OCI-LY1 (cell line): ENCODE measurements around the gene USP13.

Source experiments
- CTCF ChIP-seq: fragments of 200-600 bp; sonication (generic), shearing (Covaris generic); IDR thresholded peaks from 2 replicates; pipeline ENCODE4 v1.5.1; 2017; ENCODE audit warnings: mild to moderate bottlenecking, antibody characterized with exemption, low read length, moderate library complexity, mixed read lengths
- EZH2 ChIP-seq: fragments of 200-600 bp; sonication (generic), shearing (Covaris generic); IDR thresholded peaks from 2 replicates; pipeline ENCODE4 v1.8.0; 2017; ENCODE audit warnings: borderline replicate concordance, mixed run types, mild to moderate bottlenecking, antibody characterized with exemption, low read length, moderate library complexity, mixed read lengths

DNA sequence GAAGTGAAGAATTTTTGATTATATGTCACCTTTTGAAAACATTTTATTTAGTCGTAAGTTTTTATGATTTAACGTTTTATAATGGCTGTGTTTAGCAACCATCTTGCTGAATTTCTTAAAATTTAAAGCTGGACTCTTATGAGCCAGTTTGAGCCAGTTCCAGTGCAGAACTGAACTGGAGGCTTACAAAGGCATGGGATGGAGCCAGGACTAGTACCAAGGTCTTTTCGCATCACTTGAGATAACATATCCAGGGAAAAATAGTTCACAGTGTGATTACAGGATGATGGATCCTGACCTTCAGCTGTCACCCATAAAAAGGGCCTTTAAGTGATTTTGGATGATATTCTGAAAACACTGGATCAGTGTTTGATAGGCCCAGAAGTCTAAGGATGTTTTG lies 51.0 kb downstream of the USP13 start:
- TF ChIP-seq CTCF (no peak), EZH2 (no peak)
